SIG-M5 (cell line): Measurements from ENCODE around the gene VCX.
"Not testable (repeated sequence)": the region's sequence is repeated elsewhere in the genome, so short reads cannot be mapped to it uniquely, and the experiment has no call there.

ENCODE experiments used
- DNase-seq: peaks from one replicate; lab custom pipeline; 2025; lab: John Stamatoyannopoulos, UW

VCX gene

DNA sequence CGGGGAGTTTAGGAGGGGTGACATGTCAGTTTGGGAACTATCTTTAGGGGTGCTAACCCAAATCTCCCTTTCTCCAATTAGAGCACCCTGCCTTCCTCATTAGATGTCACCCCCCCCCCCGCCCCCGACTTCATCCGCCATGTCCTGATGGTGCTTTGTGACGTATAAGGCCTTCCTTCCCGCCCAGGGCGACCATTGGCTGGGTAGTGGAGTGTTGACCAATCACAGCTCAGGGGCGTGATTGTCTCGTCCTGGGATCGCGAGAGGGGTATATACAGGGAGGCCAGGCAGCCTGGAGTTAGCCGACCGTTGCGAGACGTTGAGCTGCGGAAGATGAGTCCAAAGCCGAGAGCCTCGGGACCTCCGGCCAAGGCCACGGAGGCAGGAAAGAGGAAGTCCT is at the start of gene VCX:
TSS of gene VCX (plus strand) at position 301 of the 400 bp plus-strand sequence. CDS start at position 334, 33 bp downstream.
- DNase-seq: not testable (repeated sequence)

GRCh38 chrX:7798327-7798726 is 44.6 kb upstream of the VCX start:
- DNase-seq: no peak

GRCh38 chrX:7801711-7802110 is 41.3 kb upstream of the VCX start:
- DNase-seq: no peak

- no peak for DNase-seq
These were observed 27.7 kb upstream of the VCX start for GRCh38 chrX:7815166-7815805.

DNA sequence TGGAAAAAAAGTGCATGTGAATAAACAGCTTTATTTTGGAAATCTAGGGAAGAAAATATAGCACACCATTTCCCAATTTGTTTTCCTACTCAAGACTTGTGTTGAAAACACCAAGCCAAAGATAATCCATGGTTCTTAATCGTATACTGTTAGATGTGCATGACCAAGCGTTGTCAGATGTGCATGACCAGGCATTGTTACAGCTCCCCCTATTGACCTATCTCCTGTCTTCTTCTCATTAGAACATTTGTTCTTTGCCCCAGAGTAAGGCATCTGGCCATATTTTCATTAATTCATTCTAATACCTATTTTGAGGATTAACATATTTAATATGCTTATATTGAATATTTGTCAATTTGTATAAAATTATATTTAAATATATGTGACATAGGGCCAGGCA is 14.4 kb upstream of the VCX start:
- no peak for DNase-seq

- DNase-seq: no peak
These were observed 1.7 kb upstream of the VCX start for GRCh38 chrX:7841084-7841805.

DNA sequence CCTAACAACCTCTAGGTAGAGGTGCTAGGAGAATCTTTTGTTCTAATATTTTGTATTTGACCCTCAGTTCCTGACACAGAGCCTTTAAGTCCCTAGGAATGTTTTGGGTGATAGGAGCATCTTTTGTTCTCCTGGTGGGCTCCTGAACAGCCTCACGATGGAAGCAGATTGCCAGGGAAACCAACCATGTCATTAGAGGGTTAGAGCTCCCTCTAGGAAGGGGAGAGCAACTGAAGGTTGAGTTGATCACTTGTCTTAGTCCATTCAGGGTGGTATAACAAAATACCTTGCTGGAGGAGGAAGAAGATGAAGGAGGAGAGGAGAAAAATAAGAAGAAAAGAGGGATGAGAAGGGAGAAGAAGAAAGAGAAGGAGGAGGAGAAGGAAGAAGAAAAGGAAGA is 9.2 kb downstream of the VCX start:
- DNase-seq: no peak

GRCh38 chrX:7872042-7872441 is 29.1 kb downstream of the VCX start:
- DNase-seq: no peak

DNA sequence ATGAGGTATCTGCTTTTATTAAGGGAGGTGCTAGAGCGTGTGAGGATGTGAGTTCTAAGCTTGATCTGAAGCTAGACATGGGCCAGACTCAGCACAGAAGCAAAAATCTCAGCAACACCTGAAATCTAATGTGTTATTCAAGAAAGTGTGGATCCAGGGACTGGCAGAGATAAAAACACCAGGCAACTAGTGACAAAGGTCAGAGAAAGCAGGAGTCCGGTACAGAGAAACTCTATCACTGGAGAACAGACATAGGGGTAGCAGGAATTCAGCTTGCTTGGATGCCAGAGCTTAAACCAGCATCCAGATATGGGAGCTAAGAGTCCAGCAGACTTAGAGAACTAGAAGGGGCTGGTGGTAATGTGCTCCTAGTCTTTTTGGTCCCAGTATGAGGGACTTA is 34.0 kb downstream of the VCX start:
- no peak for DNase-seq

DNA sequence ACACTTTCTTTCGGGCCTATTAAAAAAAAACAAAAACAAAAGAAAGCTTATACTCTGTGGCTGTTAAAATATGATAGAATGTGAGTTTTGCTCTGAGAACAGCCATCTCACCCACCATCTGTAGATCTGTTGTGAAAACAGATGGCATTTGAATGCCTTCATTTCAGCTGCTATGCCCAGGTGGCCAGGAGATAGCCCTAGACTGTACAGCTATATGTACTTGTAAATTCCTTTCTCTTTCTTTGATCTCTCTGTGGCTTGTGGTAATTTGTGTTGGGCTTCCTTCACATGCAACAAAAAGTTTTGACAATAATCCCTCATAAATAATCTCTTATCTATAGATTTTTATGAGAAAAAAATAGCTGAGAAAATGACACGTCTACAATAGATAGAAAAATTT is 46.2 kb downstream of the VCX start:
- DNase-seq: no peak

DNA sequence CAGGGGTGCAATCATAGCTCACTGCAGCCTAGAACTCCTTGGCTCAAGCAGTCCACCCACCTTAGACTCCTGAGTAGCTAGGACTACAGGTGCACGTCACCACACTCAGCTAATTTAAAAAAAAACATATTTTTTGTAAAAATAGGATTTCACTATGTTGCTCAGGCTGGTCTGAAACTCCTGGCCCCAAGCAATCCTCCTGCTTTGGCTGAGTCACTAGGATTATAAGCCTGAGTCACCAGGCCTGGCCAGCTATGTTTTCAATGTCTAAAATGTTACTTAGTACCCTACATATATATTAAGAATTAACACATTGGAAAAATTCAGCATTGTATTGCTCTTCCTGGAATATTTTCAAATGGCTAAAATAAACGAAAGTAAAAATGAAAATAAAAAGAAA is 46.7 kb downstream of the VCX start:
- no peak for DNase-seq

DNA sequence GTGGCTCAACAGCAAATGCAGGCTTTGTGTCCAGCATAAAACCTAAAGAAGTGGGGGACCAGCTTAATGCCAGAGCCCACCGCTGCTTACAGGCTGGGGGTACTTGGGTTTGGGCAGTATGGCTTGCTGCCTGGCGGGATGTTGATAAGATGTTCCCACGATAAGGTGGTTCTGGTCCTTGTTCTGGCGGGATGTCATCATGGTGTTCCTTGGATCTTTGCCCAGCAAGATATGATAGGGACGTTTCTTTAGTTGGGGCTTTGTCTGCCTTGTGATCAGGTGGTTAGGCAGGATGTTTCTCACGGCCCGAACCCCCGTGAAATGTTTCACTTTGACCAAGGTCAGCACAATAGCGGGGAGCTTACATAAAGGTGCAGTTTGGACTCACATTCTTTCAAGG is 49.0 kb downstream of the VCX start:
- DNase-seq: no peak
